Karpas-422 (cell line): ENCODE data around the gene GLIS1. TPM values are rescaled to one million over a fixed set of nuclear protein-coding genes. Genes with fewer than 3 reads are reported as not detected.
A peak's percentile ranks its signal among the peaks of the same experiment; 100 is the strongest.

Experiments
- DNase-seq: peaks from one replicate; pipeline ENCODE4 v3.0.0-alpha.2; 2015
- H2AFZ ChIP-seq: fragments of 200-600 bp; sonication (generic); 2 replicates; pipeline ENCODE4 v1.6.1; 2014; ENCODE audit warnings: antibody characterized with exemption, low read length, mixed read lengths
- H3K27ac ChIP-seq: fragments of 200-600 bp; sonication (generic); 2 replicates; pipeline ENCODE4 v1.5.1; 2014; ENCODE audit warnings: mild to moderate bottlenecking, low read length, moderate library complexity
- H3K27me3 ChIP-seq: fragments of 200-600 bp; sonication (generic); 2 replicates; pipeline ENCODE4 v1.6.1; 2014; ENCODE audit warnings: low read length, mixed read lengths
- H3K36me3 ChIP-seq: fragments of 200-600 bp; sonication (generic); 2 replicates; pipeline ENCODE4 v1.6.1; 2014; ENCODE audit warnings: low read length, mixed read lengths; ENCODE audit not compliant: insufficient read depth
- H3K4me1 ChIP-seq: fragments of 200-600 bp; sonication (generic); 2 replicates; pipeline ENCODE4 v1.6.1; 2014; ENCODE audit warnings: mild to moderate bottlenecking, low read length, mixed read lengths
- H3K4me2 ChIP-seq: fragments of 200-600 bp; sonication (generic); 2 replicates; pipeline ENCODE4 v1.6.1; 2014; ENCODE audit warnings: low read length, low read depth, mild to moderate bottlenecking; ENCODE audit not compliant: poor library complexity, severe bottlenecking
- H3K4me3 ChIP-seq: fragments of 200-600 bp; sonication (generic); 2 replicates; pipeline ENCODE4 v1.5.1; 2014; ENCODE audit warnings: mild to moderate bottlenecking, antibody characterized with exemption, low read length, mixed read lengths
- H3K79me2 ChIP-seq: fragments of 200-600 bp; sonication (generic); 2 replicates; pipeline ENCODE4 v1.6.1; 2014; ENCODE audit warnings: mild to moderate bottlenecking, low read length, mixed read lengths
- H3K9ac ChIP-seq: fragments of 200-600 bp; sonication (generic); 2 replicates; pipeline ENCODE4 v1.6.0; 2014; ENCODE audit warnings: low read length
- H3K9me2 ChIP-seq: fragments of 200-600 bp; sonication (generic), shearing (Covaris generic); replicated peaks from 2 replicates; pipeline ENCODE4 v1.6.0; 2014; ENCODE audit warnings: mild to moderate bottlenecking, low read length, moderate library complexity; ENCODE audit not compliant: insufficient read depth
- H3K9me3 ChIP-seq: fragments of 300-700, 200-600 bp; sonication (generic); 2 replicates; pipeline ENCODE4 v1.6.1; 2014; ENCODE audit warnings: low read length, mixed read lengths
- H4K20me1 ChIP-seq: fragments of 200-600 bp; sonication (generic); 2 replicates; pipeline ENCODE4 v1.6.1; 2014; ENCODE audit warnings: mild to moderate bottlenecking, antibody characterized with exemption, low read length, low read depth; ENCODE audit not compliant: insufficient read depth
- total RNA-seq: library from RNA; depleted of rRNA; stranded (reverse); fragments of >200 nt; shearing (Covaris generic); gene quantifications from 2 replicates; pipeline ENCODE4 v1.2.3, GENCODE V29; 2014; ENCODE audit warnings: low replicate concordance

GLIS1 gene
- total RNA-seq, 1 experiment from 2014 or later, result not detected

- Histone ChIP-seq H2AFZ (no peak overlapping the region), H3K27ac (no peak overlapping the region), H3K4me2 (no peak overlapping the region), H3K79me2 (no peaks in the 10 kb centered on the region), H3K9me3 (no peaks in the 10 kb centered on the region), H3K9me2 (no peaks in the 10 kb centered on the region), H4K20me1 (no peaks in the 10 kb centered on the region), H3K36me3 (no peaks in the 10 kb centered on the region), H3K9ac (no peak overlapping the region), H3K4me3 (no peak overlapping the region), H3K27me3 (no peaks in the 10 kb centered on the region), H3K4me1 (no peaks in the 10 kb centered on the region)
- DNase-seq, result no peak
Observed at GRCh38 chr1:53719469-53719868, 19.5 kb downstream of the GLIS1 start.

DNA sequence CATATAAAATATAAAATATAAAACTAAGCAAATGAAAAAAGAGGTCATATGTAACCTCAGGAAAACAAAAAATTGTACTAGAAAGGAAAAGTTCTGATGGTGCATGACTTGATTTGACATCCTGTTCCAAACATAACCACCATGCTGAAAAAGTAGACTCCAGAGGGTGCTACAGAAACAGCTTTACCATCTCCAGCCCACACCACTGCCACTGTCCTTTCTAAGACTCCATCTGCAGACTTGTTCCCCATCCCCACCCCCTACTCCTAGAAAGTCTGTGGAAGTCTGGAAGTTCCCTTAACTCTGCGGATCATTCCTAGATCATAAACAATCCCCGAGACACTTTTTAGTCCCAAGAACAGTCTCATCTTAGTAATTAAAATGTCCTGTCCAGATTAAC is 20.5 kb downstream of the GLIS1 start:
- H3K9ac ChIP-seq, result no peak overlapping the region
- no peak overlapping the region for H3K4me2 ChIP-seq
- no peaks in the 10 kb centered on the region for H3K9me2 ChIP-seq
- no peaks in the 10 kb centered on the region for H3K79me2 ChIP-seq
- no peak overlapping the region for H3K27ac ChIP-seq
- DNase-seq, result no peak
- H4K20me1 ChIP-seq, result no peaks in the 10 kb centered on the region
- H3K27me3 ChIP-seq, result no peaks in the 10 kb centered on the region
- H3K36me3 ChIP-seq, result no peaks in the 10 kb centered on the region
- no peaks in the 10 kb centered on the region for H3K4me1 ChIP-seq
- H3K9me3 ChIP-seq, result no peaks in the 10 kb centered on the region
- no peak overlapping the region for H2AFZ ChIP-seq
- H3K4me3 ChIP-seq, result no peak overlapping the region

DNA sequence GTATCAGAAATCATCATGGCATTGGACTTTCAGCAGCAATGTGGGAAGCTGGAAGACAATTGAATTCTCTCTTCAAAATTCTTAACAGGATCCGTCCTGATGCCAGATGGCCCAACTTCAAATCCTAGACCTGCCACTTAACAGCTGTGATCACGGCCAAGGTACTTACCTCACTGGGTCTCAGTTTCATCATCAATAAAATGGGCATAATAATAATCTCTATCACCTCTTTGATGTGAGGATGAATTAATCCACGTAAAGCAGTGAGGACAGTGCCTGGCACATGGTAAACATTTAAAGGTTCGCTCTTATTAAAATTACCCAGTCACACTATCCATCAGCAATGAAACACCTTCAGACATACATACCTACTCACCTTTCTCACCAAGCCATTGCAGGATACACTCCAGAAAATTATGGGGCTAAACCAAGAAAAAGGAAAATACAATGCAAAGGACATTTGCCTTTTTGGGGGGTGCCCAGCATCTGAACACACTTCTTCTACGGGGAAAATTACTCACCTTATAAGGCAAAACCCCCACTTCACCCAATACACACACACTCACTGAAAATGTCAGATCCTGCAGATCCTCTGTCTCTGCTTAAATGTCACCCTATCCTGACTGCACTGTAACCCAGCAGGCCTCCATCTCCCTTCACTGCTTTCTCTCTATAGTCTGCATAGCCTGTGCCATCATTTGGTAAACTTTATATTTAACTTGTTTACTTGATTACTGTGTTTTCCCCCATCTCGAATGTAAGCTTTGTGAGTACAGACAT is 21.7 kb downstream of the GLIS1 start:
- no peak overlapping the region for H3K27ac ChIP-seq
- H3K36me3 ChIP-seq, result no peaks in the 10 kb centered on the region
- H4K20me1 ChIP-seq, result no peaks in the 10 kb centered on the region
- no peak for DNase-seq
- H3K27me3 ChIP-seq, result no peaks in the 10 kb centered on the region
- H3K9me3 ChIP-seq, result no peaks in the 10 kb centered on the region
- no peaks in the 10 kb centered on the region for H3K79me2 ChIP-seq
- no peak overlapping the region for H3K4me3 ChIP-seq
- no peak overlapping the region for H3K9ac ChIP-seq
- H3K9me2 ChIP-seq, result no peaks in the 10 kb centered on the region
- H3K4me2 ChIP-seq, result no peak overlapping the region
- H2AFZ ChIP-seq, result no peak overlapping the region
- H3K4me1 ChIP-seq, result no peaks in the 10 kb centered on the region

- H3K79me2 ChIP-seq, result no peaks in the 10 kb centered on the region
- H3K9ac ChIP-seq, result no peak overlapping the region
- no peak overlapping the region for H3K4me3 ChIP-seq
- H3K9me2 ChIP-seq, result no peaks in the 10 kb centered on the region
- DNase-seq, result no peak
- H4K20me1 ChIP-seq, result no peaks in the 10 kb centered on the region
- H3K9me3 ChIP-seq, result no peaks in the 10 kb centered on the region
- no peaks in the 10 kb centered on the region for H3K27me3 ChIP-seq
- no peaks in the 10 kb centered on the region for H3K36me3 ChIP-seq
- H3K4me1 ChIP-seq, result no peaks in the 10 kb centered on the region
- no peak overlapping the region for H3K4me2 ChIP-seq
- no peak overlapping the region for H3K27ac ChIP-seq
- H2AFZ ChIP-seq, result no peak overlapping the region
Observed at GRCh38 chr1:53716150-53716549, 22.8 kb downstream of the GLIS1 start.

GRCh38 chr1:53715478-53715877 is 23.5 kb downstream of the GLIS1 start:
- Histone ChIP-seq H3K27ac (no peak overlapping the region), H3K9me2 (no peaks in the 10 kb centered on the region), H3K27me3 (no peaks in the 10 kb centered on the region), H3K9me3 (no peaks in the 10 kb centered on the region), H3K79me2 (no peaks in the 10 kb centered on the region), H2AFZ (no peak overlapping the region), H4K20me1 (no peaks in the 10 kb centered on the region), H3K9ac (no peak overlapping the region), H3K4me2 (no peak overlapping the region), H3K4me1 (no peaks in the 10 kb centered on the region), H3K36me3 (no peaks in the 10 kb centered on the region), H3K4me3 (no peak overlapping the region)
- DNase-seq, result peak; percentile 77

- no peaks in the 10 kb centered on the region for H4K20me1 ChIP-seq
- H3K4me1 ChIP-seq, result no peaks in the 10 kb centered on the region
- no peak overlapping the region for H3K4me3 ChIP-seq
- no peak overlapping the region for H2AFZ ChIP-seq
- H3K9me2 ChIP-seq, result no peaks in the 10 kb centered on the region
- no peaks in the 10 kb centered on the region for H3K27me3 ChIP-seq
- no peak for DNase-seq
- H3K27ac ChIP-seq, result no peak overlapping the region
- H3K9me3 ChIP-seq, result no peaks in the 10 kb centered on the region
- H3K79me2 ChIP-seq, result no peaks in the 10 kb centered on the region
- no peak overlapping the region for H3K4me2 ChIP-seq
- H3K9ac ChIP-seq, result no peak overlapping the region
- H3K36me3 ChIP-seq, result no peaks in the 10 kb centered on the region
Observed at GRCh38 chr1:53712276-53712675, 26.7 kb downstream of the GLIS1 start.

GRCh38 chr1:53710584-53710983 is 28.4 kb downstream of the GLIS1 start:
- H3K27ac ChIP-seq, result no peak overlapping the region
- H4K20me1 ChIP-seq, result no peaks in the 10 kb centered on the region
- H3K9me3 ChIP-seq, result no peaks in the 10 kb centered on the region
- H3K36me3 ChIP-seq, result no peaks in the 10 kb centered on the region
- no peaks in the 10 kb centered on the region for H3K9me2 ChIP-seq
- H3K9ac ChIP-seq, result no peak overlapping the region
- no peak for DNase-seq
- H3K4me1 ChIP-seq, result no peaks in the 10 kb centered on the region
- H3K4me3 ChIP-seq, result no peak overlapping the region
- no peaks in the 10 kb centered on the region for H3K27me3 ChIP-seq
- no peak overlapping the region for H2AFZ ChIP-seq
- no peak overlapping the region for H3K4me2 ChIP-seq
- H3K79me2 ChIP-seq, result no peaks in the 10 kb centered on the region

DNA sequence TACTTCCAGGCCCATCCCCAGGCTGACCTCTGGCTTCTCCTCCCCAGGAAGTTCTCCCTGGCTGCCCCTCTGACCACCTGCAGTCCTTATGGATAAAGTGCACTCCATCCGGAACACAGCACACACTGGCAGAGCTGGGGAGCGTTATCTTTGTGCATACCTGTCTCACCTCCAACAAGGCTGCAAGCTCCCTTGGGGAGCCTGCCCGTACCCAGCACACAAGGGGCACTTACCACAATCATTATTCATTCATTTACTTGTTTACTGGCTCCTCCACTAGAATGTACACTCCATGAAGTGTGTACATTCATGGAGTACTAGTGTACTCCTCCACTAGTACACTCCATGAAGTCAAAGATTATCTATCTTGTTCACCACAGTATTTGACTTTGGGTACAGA is 30.3 kb downstream of the GLIS1 start:
- Histone ChIP-seq H3K4me3 (no peak overlapping the region), H3K4me1 (no peaks in the 10 kb centered on the region), H3K36me3 (no peaks in the 10 kb centered on the region), H2AFZ (no peak overlapping the region), H3K79me2 (no peaks in the 10 kb centered on the region), H3K27ac (no peak overlapping the region), H3K4me2 (no peak overlapping the region), H3K9me2 (no peaks in the 10 kb centered on the region), H4K20me1 (no peaks in the 10 kb centered on the region), H3K27me3 (no peaks in the 10 kb centered on the region), H3K9ac (no peak overlapping the region), H3K9me3 (no peaks in the 10 kb centered on the region)
- no peak for DNase-seq
